GM23338 (cell line): ENCODE results near the gene PRMT3. TPM values are rescaled to one million over a fixed set of nuclear protein-coding genes. Genes with fewer than 3 reads are reported as not detected.

ENCODE experiments used
- ATAC-seq: fragments of 200-7000 bp; cut with Tn5 transposase; 3 replicates; pipeline ENCODE4 v1.9.1; 2020
- DNase-seq: peaks from one replicate; pipeline ENCODE4 v3.0.0-alpha.2; 2015; ENCODE audit warnings: low spot score
- H2AFZ ChIP-seq: fragments of 200-600 bp; sonication (generic); 2 replicates; pipeline ENCODE4 v1.8.0; 2016; ENCODE audit warnings: antibody characterized with exemption, mild to moderate bottlenecking, moderate library complexity
- H3F3A ChIP-seq: fragments of 200-600 bp; sonication (generic); replicated peaks from 2 replicates; pipeline ENCODE4 v1.8.0; 2017; ENCODE audit warnings: antibody characterized with exemption, mixed run types, low read depth
- H3K27ac ChIP-seq: fragments of 200-600 bp; sonication (generic); 2 replicates; pipeline ENCODE4 v1.6.1; 2016; ENCODE audit warnings: low read depth
- H3K27me3 ChIP-seq: fragments of 200-600 bp; sonication (generic); 2 replicates; pipeline ENCODE4 v1.8.0; 2016; ENCODE audit warnings: mild to moderate bottlenecking, mixed run types, moderate library complexity; ENCODE audit not compliant: insufficient read depth
- H3K36me3 ChIP-seq: fragments of 200-600 bp; sonication (generic); 2 replicates; pipeline ENCODE4 v1.8.0; 2016; ENCODE audit warnings: mild to moderate bottlenecking; ENCODE audit not compliant: insufficient read depth
- H3K4me1 ChIP-seq: fragments of 200-600 bp; sonication (generic); 2 replicates; pipeline ENCODE4 v1.8.0; 2016; ENCODE audit warnings: mild to moderate bottlenecking, moderate library complexity; ENCODE audit not compliant: insufficient read depth
- H3K4me2 ChIP-seq: fragments of 200-600 bp; sonication (generic); 2 replicates; pipeline ENCODE4 v1.7.1; 2017; ENCODE audit warnings: mixed run types
- H3K4me3 ChIP-seq: fragments of 200-600 bp; sonication (generic); 2 replicates; pipeline ENCODE4 v1.6.1; 2016; ENCODE audit warnings: mixed run types
- H3K79me2 ChIP-seq: fragments of 200-600 bp; sonication (generic); replicated peaks from 2 replicates; pipeline ENCODE4 v1.8.0; 2017; ENCODE audit warnings: mild to moderate bottlenecking; ENCODE audit not compliant: insufficient read depth
- H3K9me2 ChIP-seq: fragments of 200-600 bp; sonication (generic); 2 replicates; pipeline ENCODE4 v1.8.0; 2017; ENCODE audit not compliant: insufficient read depth
- H4K20me1 ChIP-seq: fragments of 200-600 bp; sonication (generic); replicated peaks from 2 replicates; pipeline ENCODE4 v1.8.0; 2017; ENCODE audit warnings: mild to moderate bottlenecking; ENCODE audit not compliant: insufficient read depth
- H3K27ac Mint-ChIP-seq: 2 replicates; pipeline ENCODE4 v1.8.0; 2020; ENCODE audit warnings: inconsistent platforms, mild to moderate bottlenecking, moderate library complexity, mixed read lengths
- H3K27me3 Mint-ChIP-seq: 3 replicates; pipeline ENCODE4 v1.8.0; 2022; ENCODE audit warnings: low read depth, mild to moderate bottlenecking, moderate library complexity, mixed read lengths, inconsistent platforms; ENCODE audit not compliant: insufficient read depth, poor library complexity
- H3K36me3 Mint-ChIP-seq: 3 replicates; pipeline ENCODE4 v1.8.0; 2021; ENCODE audit warnings: low read depth, mild to moderate bottlenecking, inconsistent platforms, moderate library complexity, mixed read lengths
- H3K4me1 Mint-ChIP-seq: 3 replicates; pipeline ENCODE4 v1.8.0; 2020; ENCODE audit warnings: mild to moderate bottlenecking, inconsistent platforms, mixed read lengths
- H3K4me3 Mint-ChIP-seq: 3 replicates; pipeline ENCODE4 v1.8.0; 2021; ENCODE audit warnings: moderate library complexity, mild to moderate bottlenecking, inconsistent platforms, mixed read lengths
- H3K9me3 Mint-ChIP-seq: 3 replicates; pipeline ENCODE4 v1.8.0; 2020; ENCODE audit warnings: moderate library complexity, mild to moderate bottlenecking, inconsistent platforms, mixed read lengths
- CREB1 ChIP-seq: fragments of 250-450 bp; sonication (Bioruptor Pico); IDR thresholded peaks from 2 replicates; pipeline ENCODE4 v1.5.0; 2020; ENCODE audit warnings: low read depth, mild to moderate bottlenecking, moderate library complexity
- CTCF ChIP-seq, 2 experiments: fragments of 200-600 bp in 1 of 2; sonication (generic) in 1 of 2; conservative IDR thresholded peaks; 2 replicates each; pipeline versions ENCODE4 v1.5.1 to v1.6.1; 2016 to 2017; ENCODE audit warnings: antibody characterized with exemption in 2 of 2, low read depth in 2 of 2, mild to moderate bottlenecking in 2 of 2, moderate library complexity in 1 of 2
- ETS1 ChIP-seq: IDR thresholded peaks from 2 replicates; pipeline ENCODE4 v1.6.1; 2016; ENCODE audit warnings: antibody characterized with exemption
- EZH2 ChIP-seq: fragments of 200-600 bp; sonication (generic); IDR thresholded peaks from one replicate; pipeline ENCODE4 v1.8.0; 2017; ENCODE audit warnings: antibody characterized with exemption, mild to moderate bottlenecking, low read depth; ENCODE audit not compliant: unreplicated experiment
- EZH2phosphoT487 ChIP-seq: fragments of 200-600 bp; sonication (generic); IDR thresholded peaks from one replicate; pipeline ENCODE4 v1.8.1; 2018; ENCODE audit warnings: antibody characterized with exemption; ENCODE audit not compliant: unreplicated experiment
- JUNB ChIP-seq: IDR thresholded peaks from one replicate; pipeline ENCODE4 v1.6.1; 2016; ENCODE audit warnings: antibody characterized with exemption; ENCODE audit not compliant: unreplicated experiment
- NANOG ChIP-seq: IDR thresholded peaks from 2 replicates; pipeline ENCODE4 v1.6.1; 2016; ENCODE audit warnings: antibody characterized with exemption, borderline replicate concordance
- POLR2AphosphoS5 ChIP-seq: IDR thresholded peaks from 2 replicates; pipeline ENCODE4 v1.6.1; 2016; ENCODE audit warnings: antibody characterized with exemption, low read depth
- REST ChIP-seq: IDR thresholded peaks from one replicate; pipeline ENCODE4 v1.6.1; 2018; ENCODE audit warnings: antibody characterized with exemption; ENCODE audit not compliant: unreplicated experiment
- STAT1 ChIP-seq: IDR thresholded peaks from one replicate; pipeline ENCODE4 v1.6.1; 2016; ENCODE audit warnings: antibody characterized with exemption; ENCODE audit not compliant: unreplicated experiment
- ZNF114 ChIP-seq: fragments of 250-450 bp; sonication (Bioruptor Pico); IDR thresholded peaks from 2 replicates; pipeline ENCODE4 v1.5.0; 2020; ENCODE audit warnings: mild to moderate bottlenecking, moderate library complexity
- ZNF331 ChIP-seq: fragments of 250-450 bp; sonication (Bioruptor Pico); IDR thresholded peaks from 2 replicates; pipeline ENCODE4 v1.5.0; 2020; ENCODE audit warnings: low read depth, mild to moderate bottlenecking, moderate library complexity
- ZNF462 ChIP-seq: fragments of 250-450 bp; sonication (Bioruptor Pico); IDR thresholded peaks from 2 replicates; pipeline ENCODE4 v1.5.0; 2020; ENCODE audit warnings: mild to moderate bottlenecking, moderate library complexity
- polyA plus RNA-seq: library from polyadenylated mRNA; unstranded; fragments of >200 nt; fragmentation: Nextera tagmentation; extraction: Ambion mirVana; gene quantifications from 2 replicates; pipeline ENCODE4 v1.2.1, GENCODE V29; 2016
- total RNA-seq: library from RNA; depleted of rRNA; stranded (reverse); fragments of >200 nt; shearing (Covaris generic); gene quantifications from 2 replicates; pipeline ENCODE4 v1.2.3, GENCODE V29; 2014

PRMT3 gene
- total and polyA plus RNA-seq, 2 experiments from 2014 or later, result 19.0 to 35.0 TPM

GRCh38 chr11:20357150-20357549 is 30.4 kb upstream of the PRMT3 start:
- no peak overlapping the region for H2AFZ ChIP-seq
- ATAC-seq (no peak), DNase-seq (no peak)
- no peaks in the 10 kb centered on the region for H3K79me2 ChIP-seq
- no peak overlapping the region for H3K4me3 Mint-ChIP-seq
- no peaks in the 10 kb centered on the region for H3K27me3 Mint-ChIP-seq
- H3K27me3 ChIP-seq, result peaks cover 7% of the 10 kb centered on the region
- no peaks in the 10 kb centered on the region for H3F3A ChIP-seq
- H3K36me3 ChIP-seq, result no peaks in the 10 kb centered on the region
- H3K4me2 ChIP-seq, result no peak overlapping the region
- H3K4me1 ChIP-seq, result no peaks in the 10 kb centered on the region
- H3K4me1 Mint-ChIP-seq, result no peaks in the 10 kb centered on the region
- TF ChIP-seq ZNF331 (CRISPR knock-in tag) (no peak), ZNF462 (CRISPR knock-in tag) (no peak), CREB1 (no peak), EZH2 (no peak), REST (no peak), ETS1 (no peak), NANOG (no peak), STAT1 (no peak), CTCF (conservative IDR thresholded peaks at IDR 0.05; ENCODE audit: low read depth in 2 of 2) (no peak), ZNF114 (no peak), POLR2AphosphoS5 (no peak), JUNB (no peak), EZH2phosphoT487 (no peak)
- H3K9me2 ChIP-seq, result no peaks in the 10 kb centered on the region
- H4K20me1 ChIP-seq, result no peaks in the 10 kb centered on the region
- no peak overlapping the region for H3K4me3 ChIP-seq
- no peaks in the 10 kb centered on the region for H3K36me3 Mint-ChIP-seq
- no peak overlapping the region for H3K27ac Mint-ChIP-seq
- H3K9me3 Mint-ChIP-seq, result no peaks in the 10 kb centered on the region; the same call in 2 of the 3 replicates
- H3K27ac ChIP-seq, result no peak overlapping the region
